Right atrium auricular region (tissue), 2 donors: Measurements from ENCODE around the gene PTBP2. TPM values are rescaled to one million over a fixed set of nuclear protein-coding genes. Genes with fewer than 3 reads are reported as not detected.

Experiments
- DNase-seq: peaks from one replicate; pipeline ENCODE4 v3.0.0-alpha.2; 2019; ENCODE audit warnings: low spot score
- H3K27ac ChIP-seq, 2 donors: fragments of 200-600 bp; sonication (generic); 1 replicate in 1 of 2; 2 replicates in 1 of 2; pipeline ENCODE4 v1.5.1; 2016 to 2019
- H3K27me3 ChIP-seq, 2 donors: fragments of 200-600 bp; sonication (generic); one replicate each; pipeline versions ENCODE4 v1.5.1 to v1.6.0; 2017 to 2019
- H3K36me3 ChIP-seq: fragments of 200-600 bp; sonication (generic); one replicate; pipeline ENCODE4 v1.5.1; 2016
- H3K4me1 ChIP-seq, 2 donors: fragments of 200-600 bp; sonication (generic); one replicate each; pipeline versions ENCODE4 v1.5.1 to v1.6.0; 2017 to 2019
- H3K4me3 ChIP-seq, 2 donors: fragments of 200-600 bp; sonication (generic); 1 replicate in 1 of 2; 2 replicates in 1 of 2; pipeline ENCODE4 v1.5.1; 2017 to 2019; ENCODE audit warnings: mild to moderate bottlenecking in 1 of 2, moderate library complexity in 1 of 2
- H3K9me3 ChIP-seq, 2 donors: fragments of 200-600 bp; sonication (generic); one replicate each; pipeline ENCODE4 v1.5.1; 2019
- total RNA-seq, 2 donors: library from RNA; depleted of rRNA; stranded (reverse); fragments of >200 nt; gene quantifications; one replicate each; pipeline ENCODE4 v1.1.0, GENCODE V29; 2016
- TF ChIP-seq, protein P1 (sequence below), 2 donors: fragments of 200-600 bp; sonication (generic); IDR thresholded peaks; one replicate each; pipeline ENCODE4 v1.5.1; 2019; ENCODE audit warnings: antibody characterized with exemption in 2 of 2

Gene PTBP2
- total RNA-seq, 2 donors from 2014 or later = 15.9 to 21.9 TPM

- peak overlapping the region; percentile 71 to 93 for H3K4me3 ChIP-seq
- no peaks in the 10 kb centered on the region for H3K27me3 ChIP-seq
- TF ChIP-seq, protein P1, sequence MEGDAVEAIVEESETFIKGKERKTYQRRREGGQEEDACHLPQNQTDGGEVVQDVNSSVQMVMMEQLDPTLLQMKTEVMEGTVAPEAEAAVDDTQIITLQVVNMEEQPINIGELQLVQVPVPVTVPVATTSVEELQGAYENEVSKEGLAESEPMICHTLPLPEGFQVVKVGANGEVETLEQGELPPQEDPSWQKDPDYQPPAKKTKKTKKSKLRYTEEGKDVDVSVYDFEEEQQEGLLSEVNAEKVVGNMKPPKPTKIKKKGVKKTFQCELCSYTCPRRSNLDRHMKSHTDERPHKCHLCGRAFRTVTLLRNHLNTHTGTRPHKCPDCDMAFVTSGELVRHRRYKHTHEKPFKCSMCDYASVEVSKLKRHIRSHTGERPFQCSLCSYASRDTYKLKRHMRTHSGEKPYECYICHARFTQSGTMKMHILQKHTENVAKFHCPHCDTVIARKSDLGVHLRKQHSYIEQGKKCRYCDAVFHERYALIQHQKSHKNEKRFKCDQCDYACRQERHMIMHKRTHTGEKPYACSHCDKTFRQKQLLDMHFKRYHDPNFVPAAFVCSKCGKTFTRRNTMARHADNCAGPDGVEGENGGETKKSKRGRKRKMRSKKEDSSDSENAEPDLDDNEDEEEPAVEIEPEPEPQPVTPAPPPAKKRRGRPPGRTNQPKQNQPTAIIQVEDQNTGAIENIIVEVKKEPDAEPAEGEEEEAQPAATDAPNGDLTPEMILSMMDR (IDR thresholded peaks at IDR 0.05) = no peak
These were observed 758 bp downstream of the PTBP2 start for GRCh38 chr1:96722161-96722922.

DNA sequence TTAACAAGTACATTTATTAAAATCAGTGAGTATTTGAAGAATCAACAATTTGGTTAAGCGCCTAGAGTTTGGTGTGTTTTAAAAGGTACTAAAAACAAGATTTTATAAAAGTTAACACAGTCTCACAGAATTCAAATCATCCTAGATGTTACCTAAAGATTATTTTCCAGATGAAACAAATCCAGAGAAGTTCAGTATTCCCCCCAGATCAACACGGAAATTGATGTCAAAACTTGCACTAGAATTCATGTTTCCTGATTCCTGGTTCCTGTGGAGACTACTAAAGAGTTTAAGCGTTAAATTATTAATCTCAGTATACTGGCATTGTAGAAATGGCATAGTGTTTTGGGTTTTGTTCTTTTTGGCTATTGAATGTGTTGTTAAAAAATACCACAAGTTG, 1.4 kb downstream of the PTBP2 start:
- TF ChIP-seq, protein P1 (IDR thresholded peaks at IDR 0.05) = no peak
- no peaks in the 10 kb centered on the region for H3K27me3 ChIP-seq
- peaks cover 0 to 19% of the 10 kb centered on the region in 2 donors for H3K4me1 ChIP-seq
- DNase-seq = no peak
- peak overlapping the region; percentile 71 to 93 for H3K4me3 ChIP-seq
- H3K27ac ChIP-seq = peak overlapping the region; percentile 92 to 99
- no peaks in the 10 kb centered on the region for H3K36me3 ChIP-seq
- no peaks in the 10 kb centered on the region for H3K9me3 ChIP-seq

More at GRCh38 chr1:96722161-96722922, 758 bp downstream of the PTBP2 start:
- H3K4me1 ChIP-seq = peaks cover 0 to 17% of the 10 kb centered on the region in 2 donors
- peak overlapping the region; percentile 92 to 99 for H3K27ac ChIP-seq
- no peaks in the 10 kb centered on the region for H3K9me3 ChIP-seq
- peak; percentile 68 for DNase-seq
- H3K36me3 ChIP-seq = no peaks in the 10 kb centered on the region

DNA sequence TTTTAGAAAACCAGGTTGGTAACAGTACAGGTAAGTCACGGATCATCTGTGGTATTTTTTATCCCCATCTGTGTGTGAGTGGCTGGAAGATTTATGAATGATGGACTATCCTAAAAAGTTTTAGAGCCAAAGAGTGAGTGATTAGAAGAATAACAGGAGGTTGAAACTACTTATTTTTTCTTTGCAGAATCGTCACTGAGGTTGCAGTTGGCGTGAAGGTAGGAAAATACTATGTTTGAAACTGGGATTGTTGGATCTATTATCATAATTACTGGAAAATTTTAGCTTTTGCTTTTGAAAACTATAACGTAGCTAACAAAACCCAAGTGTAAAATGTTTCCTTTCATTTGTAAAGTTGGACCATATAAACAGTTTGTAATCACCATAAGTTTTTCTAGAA, 1.8 kb downstream of the PTBP2 start:
- Histone ChIP-seq H3K36me3 (no peaks in the 10 kb centered on the region), H3K27me3 (no peaks in the 10 kb centered on the region), H3K4me3 (peak overlapping the region; percentile 71 to 93), H3K27ac (peak overlapping the region in 1 of 2 donors; percentile 92), H3K9me3 (no peaks in the 10 kb centered on the region), H3K4me1 (peaks cover 0 to 23% of the 10 kb centered on the region in 2 donors)
- DNase-seq = no peak
- TF ChIP-seq, protein P1 (IDR thresholded peaks at IDR 0.05) = no peak

GRCh38 chr1:96723936-96724335, 2.4 kb downstream of the PTBP2 start:
- Histone ChIP-seq H3K9me3 (no peaks in the 10 kb centered on the region), H3K27me3 (no peaks in the 10 kb centered on the region), H3K4me3 (no peak overlapping the region), H3K4me1 (peaks cover 0 to 25% of the 10 kb centered on the region in 2 donors), H3K36me3 (no peaks in the 10 kb centered on the region), H3K27ac (no peak overlapping the region)
- TF ChIP-seq, protein P1 (IDR thresholded peaks at IDR 0.05) = no peak
- DNase-seq = no peak

- H3K27me3 ChIP-seq = no peaks in the 10 kb centered on the region
- H3K4me1 ChIP-seq = peaks cover 3 to 31% of the 10 kb centered on the region in 2 donors
- H3K27ac ChIP-seq = no peak overlapping the region
- no peak for DNase-seq
- no peaks in the 10 kb centered on the region for H3K9me3 ChIP-seq
- TF ChIP-seq, protein P1 (IDR thresholded peaks at IDR 0.05) = no peak
- no peaks in the 10 kb centered on the region for H3K36me3 ChIP-seq
- no peak overlapping the region for H3K4me3 ChIP-seq
These were observed 6.3 kb downstream of the PTBP2 start for GRCh38 chr1:96727860-96728259.
